NCI-H526 (cell line): Measurements from ENCODE around the gene RNPS1.
"Not testable (repeated sequence)": the region's sequence is repeated elsewhere in the genome, so short reads cannot be mapped to it uniquely, and the experiment has no call there.

Source experiments
- DNase-seq, 2 experiments: peaks; one replicate each; lab custom pipeline; 2025; lab: John Stamatoyannopoulos, UW

The RNPS1 gene

DNA sequence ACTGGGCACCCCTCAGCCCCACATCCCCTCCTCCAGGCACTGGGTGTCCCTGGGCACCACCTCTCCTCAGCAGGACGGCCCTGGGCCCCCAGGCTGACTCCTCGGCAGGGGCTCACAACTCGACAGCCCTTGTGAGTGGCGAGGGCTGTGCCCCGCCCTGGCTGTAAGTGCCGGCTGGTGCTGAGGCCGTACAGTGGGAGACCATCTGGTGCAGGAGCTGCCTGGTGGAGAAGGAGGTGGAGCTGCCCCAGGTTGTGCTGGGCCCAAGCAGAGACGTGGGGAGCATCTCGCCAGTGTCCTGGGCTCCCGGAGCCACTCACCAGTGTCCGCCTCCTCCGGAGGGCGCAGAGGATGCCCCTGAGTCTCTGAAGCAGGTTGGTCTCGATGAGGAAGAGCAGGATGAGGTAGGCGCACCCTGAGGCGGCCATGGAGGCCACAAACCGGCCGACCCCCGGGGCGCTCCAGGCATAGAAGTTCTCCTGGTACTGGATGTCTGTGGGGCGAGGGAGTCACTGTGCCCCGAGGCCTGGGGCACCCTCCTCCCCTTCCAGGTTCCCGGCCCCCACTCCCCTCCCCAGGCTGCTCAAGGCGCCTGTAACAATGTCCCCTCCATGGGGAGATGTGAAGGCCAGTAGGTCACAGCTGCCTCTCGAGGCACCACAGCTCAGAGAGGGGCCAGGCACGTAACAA, 15.1 kb upstream of the RNPS1 start:
- no peak for DNase-seq

DNA sequence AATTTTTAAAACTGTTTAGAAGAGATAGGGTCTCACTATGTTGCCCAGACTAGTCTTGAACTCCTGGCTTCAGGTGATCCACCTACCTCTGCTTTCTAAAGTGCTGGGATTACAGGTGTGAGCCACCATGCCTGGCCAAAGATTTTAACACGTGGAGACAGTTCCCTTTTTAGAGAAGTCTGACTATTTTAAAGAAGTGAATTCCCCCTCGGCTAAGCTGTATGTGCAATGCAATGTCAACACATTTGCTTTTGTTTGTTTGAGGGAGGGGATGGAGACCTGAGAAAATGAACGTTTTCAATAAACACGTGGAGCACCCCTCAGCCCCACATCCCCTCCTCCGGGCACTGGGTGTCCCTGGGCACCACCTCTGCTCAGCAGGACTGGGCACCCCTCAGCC, 14.3 kb upstream of the RNPS1 start:
- no peak for DNase-seq

- no peak for DNase-seq
Measured at GRCh38 chr16:2280981-2281542, 13.1 kb upstream of the RNPS1 start.

DNA sequence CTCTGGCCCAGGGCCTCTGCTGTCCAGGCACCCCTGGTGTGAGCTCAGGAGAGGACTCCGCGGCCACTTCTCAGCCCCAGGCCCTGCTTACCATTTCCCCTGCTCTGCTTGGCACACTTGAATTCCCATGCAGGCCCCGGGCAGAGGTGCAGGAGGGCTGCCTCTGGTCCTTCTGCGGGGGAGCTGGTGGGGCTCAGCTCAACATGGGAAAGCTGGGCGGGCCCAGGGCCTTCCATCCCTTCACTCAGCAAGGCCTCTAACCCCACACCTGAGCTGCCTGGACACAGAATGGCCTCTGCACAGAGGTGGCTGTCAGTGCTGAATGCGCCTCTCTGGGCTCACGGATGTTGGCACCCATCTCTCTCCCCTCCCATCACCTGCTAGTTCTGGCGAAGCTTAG, 12.5 kb upstream of the RNPS1 start:
- DNase-seq, result no peak

DNA sequence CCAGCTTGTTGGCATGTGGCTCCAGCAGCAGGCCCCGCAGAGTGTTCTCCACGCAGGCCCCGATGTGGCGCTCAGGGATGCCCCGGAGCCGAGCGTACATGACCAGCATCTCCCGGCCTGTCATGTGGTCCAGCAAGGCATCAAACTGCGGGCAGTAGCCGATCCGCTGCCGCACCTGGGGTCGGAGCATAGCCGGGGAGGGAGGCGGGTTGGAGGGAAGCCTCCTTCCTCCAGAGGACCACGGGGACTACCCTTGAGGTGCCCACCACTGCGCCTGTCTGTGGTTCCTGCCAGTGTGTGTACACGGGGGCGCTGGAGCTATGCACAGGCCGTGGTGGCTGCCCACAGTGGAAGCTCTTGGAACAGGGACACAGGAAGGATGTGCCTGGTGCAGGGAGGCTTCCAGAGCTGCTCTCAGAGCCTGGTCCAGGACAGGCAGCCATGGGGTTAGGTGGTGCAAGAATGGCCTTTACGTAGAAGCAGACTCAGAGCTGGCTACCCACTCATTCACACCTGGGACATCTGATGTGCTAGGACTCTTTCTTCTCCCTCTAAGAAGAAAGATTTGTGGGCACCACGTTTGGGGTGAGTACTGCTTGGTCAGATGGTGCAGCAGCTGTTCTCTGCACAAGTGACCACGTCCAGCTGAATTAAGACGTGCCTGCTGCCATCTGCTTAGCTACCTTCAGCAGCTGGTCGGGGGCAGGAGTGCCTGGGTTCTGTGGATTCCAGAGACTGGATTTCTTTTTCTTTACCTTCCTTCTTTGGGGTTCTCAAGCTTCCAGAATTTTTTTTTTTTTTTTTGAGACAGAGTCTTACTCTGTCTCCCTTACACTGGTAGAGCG, 11.3 kb upstream of the RNPS1 start:
- no peak for DNase-seq

GRCh38 chr16:2278272-2278608, 10.3 kb upstream of the RNPS1 start:
- DNase-seq, result no peak

DNA sequence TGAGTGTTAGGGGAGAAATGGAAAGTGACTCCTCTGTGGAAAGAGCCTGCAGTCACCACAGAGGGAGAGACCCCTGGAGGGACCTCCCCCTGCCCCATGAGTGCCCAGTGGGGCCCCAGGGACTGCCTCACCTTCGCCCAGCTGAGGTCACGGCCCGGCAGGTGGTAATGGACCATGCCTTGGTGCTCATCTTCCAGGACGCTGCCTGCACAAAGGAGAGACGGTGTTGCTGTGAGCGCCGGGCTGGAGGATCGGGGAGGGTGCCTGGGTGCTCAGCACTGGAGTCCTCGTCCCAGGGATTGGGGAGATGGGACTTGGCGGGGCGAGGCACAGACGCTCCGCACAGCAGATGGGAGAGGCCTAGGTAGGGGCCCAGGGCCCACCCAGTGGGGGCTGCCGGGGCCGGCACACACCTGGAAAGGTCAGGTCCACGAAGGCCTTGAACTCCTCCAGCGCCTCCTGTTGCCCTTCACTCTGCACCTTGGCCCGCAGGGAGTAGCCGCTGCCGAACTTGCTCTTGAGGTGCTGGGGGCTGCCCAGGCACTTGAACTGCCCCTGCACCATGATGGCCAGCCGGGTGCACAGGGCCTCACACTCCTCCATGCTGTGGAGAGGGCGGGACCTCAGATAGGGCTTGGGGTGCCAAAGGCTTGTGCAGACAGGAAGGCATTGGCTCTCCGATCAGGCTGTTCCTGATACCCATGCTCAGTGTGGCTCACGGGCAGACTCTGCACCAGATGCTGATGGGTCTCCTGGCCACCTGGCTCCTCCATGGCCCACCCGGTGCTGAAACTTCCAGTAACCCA, 9.7 kb upstream of the RNPS1 start:
- DNase-seq, result no peak

GRCh38 chr16:2276368-2277195, 8.7 kb upstream of the RNPS1 start:
- DNase-seq, result no peak

DNA sequence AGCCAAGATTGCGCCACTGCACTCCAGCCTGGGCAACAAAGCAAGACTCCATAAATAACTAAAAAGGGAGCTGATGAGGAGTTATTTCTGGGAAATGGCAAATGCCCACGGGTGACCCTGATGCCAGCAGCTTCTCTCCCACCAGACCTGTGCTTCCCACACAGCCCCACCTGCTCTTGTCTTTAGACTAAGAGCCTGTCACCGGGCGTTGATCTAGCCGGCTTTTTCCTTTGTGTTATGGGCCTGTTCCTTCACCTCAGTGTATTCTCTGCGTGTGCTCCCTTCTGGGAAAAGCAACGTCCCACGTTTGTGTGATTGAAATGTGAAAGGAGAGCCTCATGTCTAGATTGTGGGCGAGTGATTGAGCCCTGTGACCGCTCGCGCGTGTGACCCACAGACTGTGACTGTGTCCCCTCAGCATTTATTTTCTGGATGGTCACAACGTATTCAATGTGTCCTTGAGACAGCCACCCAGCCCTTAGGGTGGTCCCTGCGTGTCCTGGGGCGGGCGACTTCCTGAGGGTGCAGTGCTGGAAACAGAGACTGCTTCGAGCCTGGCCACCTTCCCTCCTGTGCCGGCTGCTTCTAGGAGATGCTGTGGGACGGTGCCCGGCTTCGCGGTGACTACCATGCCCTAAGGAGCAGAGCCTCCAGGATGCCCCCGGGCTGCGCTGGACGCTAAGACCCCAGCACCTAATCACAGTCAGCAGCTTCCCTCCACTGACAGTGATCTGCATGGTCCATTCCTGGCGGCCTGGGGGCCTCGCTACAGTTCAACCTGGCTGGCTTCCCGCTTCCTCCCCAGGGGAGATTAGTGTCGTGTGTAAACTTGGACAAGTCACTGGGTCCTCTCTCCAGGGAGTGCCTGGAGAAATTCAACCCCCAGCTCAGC, 7.8 kb upstream of the RNPS1 start:
- DNase-seq, result no peak

DNA sequence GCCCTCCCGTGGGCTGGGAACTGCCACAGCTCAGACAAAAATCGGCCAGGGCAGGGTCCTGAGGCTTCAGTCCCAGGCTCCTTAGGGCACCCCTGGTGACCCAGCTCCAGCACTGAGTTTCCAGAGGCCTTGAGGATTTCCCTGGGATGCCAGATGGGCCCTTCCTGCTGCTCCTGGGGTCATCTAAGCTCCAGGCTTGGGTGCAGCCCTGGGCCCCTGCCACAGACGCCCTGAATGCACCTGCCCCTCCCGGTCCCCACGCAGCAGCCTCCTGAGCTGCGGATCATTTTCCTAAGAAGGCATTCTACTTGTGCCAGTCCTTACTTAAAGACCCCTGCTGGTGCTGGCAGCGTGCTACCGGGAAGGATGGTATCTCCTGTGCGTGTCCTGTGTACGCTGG, 6.0 kb upstream of the RNPS1 start:
- DNase-seq, result no peak

DNA sequence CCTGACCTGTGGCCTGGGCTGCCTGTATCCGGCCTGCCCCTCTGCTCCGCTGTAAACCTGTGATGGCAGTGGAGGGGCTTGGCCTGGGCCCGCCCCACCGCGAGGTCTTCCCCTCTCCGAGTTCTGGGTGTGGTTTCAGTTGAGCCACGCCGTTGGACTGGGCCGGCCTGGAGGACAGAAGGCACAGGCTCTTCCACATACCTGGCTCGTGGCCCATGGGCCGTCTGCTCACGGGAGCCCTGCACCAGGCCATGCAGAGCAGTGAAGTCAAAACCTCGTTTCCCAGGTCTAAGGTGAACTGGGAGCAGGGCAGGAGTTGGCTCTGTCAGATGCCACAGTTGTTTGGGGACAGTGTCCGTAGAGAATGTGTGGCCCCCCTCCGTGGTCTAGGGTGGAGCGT, 5.6 kb upstream of the RNPS1 start:
- DNase-seq, result no peak

DNA sequence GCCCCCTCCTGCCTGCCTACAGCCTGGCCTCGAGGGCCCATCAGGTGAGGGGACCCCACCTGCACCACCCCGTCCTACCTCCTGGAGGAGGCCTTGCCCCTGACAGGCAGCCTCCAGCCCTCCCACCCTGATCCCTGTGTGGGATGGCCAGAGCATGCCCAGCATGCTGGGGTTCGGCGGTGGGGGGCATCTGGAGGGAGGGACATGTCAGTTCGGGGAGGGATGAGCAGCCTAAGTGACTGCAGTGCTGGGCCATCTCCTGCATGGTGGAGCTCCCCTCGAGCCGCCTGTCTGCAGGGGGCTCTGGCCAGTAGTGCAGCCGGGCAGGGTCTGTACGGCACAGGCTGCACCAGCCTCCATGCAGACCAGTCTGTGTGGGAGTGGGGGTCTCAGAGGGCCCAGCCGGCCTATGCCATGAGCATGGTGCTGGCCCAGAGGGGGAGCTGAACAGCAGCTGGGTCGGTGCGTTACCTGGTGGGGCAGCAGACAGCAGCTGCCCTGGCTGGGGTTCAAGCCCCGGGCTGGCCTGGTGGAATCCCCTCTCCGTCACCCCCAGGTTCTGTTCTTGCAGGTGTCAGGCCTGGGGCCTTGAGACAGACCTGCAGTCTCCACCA, 4.0 kb upstream of the RNPS1 start:
- DNase-seq, result no peak

GRCh38 chr16:2270588-2271470, 2.9 kb upstream of the RNPS1 start:
- no peak for DNase-seq

GRCh38 chr16:2270070-2270462, 2.1 kb upstream of the RNPS1 start:
- DNase-seq, result no peak

DNA sequence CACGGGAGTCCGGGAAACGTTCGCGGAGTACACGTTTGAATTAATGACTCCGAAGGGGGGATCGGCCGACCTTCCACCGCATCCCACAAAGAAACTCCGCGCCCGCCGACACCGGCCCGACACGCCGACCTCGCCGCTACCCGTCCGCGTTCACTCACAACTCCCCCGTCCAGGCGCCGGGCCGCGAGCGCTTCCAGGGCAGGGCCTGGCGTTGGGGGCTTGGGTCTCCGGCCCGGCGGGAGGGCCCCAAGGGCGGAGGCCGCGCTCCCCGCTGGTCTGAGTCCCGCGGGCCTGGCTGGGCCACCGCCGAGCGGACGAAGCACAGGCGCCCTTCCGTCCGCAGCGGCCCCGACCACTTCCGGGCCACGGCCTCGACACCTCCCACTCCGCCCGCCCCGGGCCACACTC, 417 bp downstream of the RNPS1 start:
- DNase-seq, result not testable (repeated sequence)

GRCh38 chr16:2266887-2267286, 1.0 kb downstream of the RNPS1 start:
- not testable (repeated sequence) for DNase-seq

- DNase-seq, result not testable (repeated sequence)
Measured at GRCh38 chr16:2263026-2263425, 4.9 kb downstream of the RNPS1 start.

DNA sequence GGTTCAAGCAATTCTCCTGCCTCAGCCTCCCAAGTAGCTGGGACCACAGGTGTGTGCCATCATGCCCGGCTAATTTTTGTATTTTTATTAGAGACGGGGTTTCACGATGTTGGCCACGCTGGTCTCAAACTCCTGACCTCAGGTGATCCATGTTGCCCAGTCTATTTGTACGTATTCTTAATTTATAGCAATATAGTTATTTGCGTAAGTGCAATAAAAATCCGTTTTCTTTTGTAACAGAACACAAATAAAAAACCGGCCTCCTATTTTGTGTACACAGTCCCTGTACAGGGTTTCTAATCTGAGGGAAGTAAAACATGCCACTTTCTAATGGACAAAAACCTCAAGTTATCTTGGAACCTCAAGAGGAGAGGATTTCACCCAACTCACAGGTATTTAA, 7.7 kb downstream of the RNPS1 start:
- DNase-seq, result no peak

DNA sequence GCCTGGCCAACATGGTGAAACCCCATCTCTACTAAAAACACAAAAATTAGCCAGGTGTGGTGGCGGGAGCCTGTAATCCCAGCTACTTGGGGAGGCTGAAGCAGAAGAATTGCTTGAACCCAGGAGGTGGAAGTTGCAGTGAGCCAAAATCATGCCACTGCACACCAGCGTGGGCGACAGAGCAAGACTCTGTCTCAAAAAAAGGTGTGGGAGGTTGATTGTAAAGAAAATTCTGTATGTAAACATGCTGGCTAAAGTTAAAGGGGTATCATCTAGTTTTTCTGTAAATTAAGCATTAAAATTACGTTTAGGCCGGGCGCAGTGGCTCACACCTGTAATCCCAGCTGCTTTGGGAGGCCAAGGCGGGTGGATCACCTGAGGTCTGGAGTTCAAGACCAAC, 9.4 kb downstream of the RNPS1 start:
- not testable (repeated sequence) for DNase-seq
